Measurements from ENCODE around the gene TECTA.

The TECTA gene

DNA sequence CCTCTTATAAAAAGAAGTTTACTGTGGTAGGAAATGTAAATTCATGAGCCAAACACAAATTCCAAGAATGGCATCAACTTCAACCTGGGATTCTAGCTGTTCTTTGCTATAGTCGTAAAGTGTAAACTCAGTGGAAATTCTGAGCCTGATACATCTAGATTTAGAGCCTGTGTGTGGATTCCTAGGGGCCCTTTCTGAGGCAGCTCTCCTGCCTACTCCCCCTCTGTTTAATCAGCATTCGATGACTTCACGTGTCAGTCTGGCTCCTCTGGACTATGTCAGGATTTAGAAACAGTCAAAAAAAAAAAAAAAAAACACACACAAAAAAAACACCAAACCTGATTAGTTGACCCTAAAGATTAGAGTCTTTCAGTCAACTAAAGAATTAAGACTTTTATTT, 98.5 kb downstream of the TECTA start:
- TF ChIP-seq, protein P1, sequence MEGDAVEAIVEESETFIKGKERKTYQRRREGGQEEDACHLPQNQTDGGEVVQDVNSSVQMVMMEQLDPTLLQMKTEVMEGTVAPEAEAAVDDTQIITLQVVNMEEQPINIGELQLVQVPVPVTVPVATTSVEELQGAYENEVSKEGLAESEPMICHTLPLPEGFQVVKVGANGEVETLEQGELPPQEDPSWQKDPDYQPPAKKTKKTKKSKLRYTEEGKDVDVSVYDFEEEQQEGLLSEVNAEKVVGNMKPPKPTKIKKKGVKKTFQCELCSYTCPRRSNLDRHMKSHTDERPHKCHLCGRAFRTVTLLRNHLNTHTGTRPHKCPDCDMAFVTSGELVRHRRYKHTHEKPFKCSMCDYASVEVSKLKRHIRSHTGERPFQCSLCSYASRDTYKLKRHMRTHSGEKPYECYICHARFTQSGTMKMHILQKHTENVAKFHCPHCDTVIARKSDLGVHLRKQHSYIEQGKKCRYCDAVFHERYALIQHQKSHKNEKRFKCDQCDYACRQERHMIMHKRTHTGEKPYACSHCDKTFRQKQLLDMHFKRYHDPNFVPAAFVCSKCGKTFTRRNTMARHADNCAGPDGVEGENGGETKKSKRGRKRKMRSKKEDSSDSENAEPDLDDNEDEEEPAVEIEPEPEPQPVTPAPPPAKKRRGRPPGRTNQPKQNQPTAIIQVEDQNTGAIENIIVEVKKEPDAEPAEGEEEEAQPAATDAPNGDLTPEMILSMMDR (IDR thresholded peaks at IDR 0.05) = no peak

DNA sequence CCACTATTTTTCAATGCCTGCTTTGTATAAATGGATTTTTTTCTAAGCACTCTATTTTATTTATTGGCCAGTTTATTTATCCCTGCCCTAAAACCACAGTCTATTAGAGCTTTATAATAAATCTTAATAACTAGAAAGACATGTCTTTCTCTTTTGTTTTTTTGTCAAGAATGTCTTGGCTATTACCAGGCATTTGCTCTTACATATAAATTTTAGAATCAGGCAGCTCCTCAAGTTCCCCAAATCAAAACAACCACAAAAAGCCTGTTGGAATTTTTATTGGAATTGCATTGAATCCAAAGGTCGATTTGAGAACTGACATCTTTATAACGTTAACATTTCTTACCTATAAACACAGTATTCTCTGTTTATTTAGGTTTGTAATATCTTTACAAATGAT, 105.8 kb downstream of the TECTA start:
- H3K4me1 ChIP-seq = peaks cover 0 to 10% (median 0%) of the 10 kb centered on the region in 4 donors

More for the DNA sequence above, 98.5 kb downstream of the TECTA start:
- H3K27ac ChIP-seq = no peak overlapping the region
- H3K36me3 ChIP-seq = no peaks in the 10 kb centered on the region
- intact Hi-C loops (cut with DNase I; ENCODE audit: low total_unique reads) = loop anchor here (10.0 kb wide), 1 partner anchor 685 kb away; the partner anchor contains the start of gene GRIK4
- no peak overlapping the region for H3K4me3 ChIP-seq
- no peak for DNase-seq
- peaks cover 0 to 9% of the 10 kb centered on the region in 2 donors for H3K27me3 ChIP-seq
- H3K9me3 ChIP-seq = no peaks in the 10 kb centered on the region
- peaks cover 0 to 5% (median 0%) of the 10 kb centered on the region in 4 donors for H3K4me1 ChIP-seq

DNA sequence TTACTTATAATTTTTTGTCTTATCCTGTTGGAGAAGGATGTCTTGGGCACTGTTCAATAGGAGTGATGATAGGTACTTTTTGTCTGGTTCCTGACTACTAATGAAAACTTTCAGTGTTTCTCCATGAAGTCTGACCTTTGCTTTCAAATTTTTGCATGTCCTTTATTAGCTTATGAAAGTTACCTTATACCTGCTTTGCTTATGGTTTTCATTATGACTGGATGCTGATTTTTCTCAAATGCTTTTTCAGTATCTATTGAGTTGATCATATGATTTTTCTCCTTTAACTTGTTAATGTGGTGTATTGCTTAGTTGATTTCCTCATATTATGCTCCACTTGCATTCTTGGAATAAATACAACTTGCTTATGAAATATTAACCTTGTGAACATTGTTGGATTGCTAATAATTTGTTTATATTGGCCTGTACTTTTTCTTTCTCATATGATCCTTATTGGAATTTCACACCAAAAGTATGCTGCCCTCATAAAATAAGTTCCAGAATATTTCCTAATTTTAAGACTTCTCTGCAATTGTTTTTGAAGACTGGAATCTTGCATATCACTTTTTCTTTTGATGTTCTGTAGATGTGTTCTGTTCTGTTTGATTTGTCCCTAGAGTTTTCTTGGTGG, 106.6 kb downstream of the TECTA start:
- TF ChIP-seq, protein P1 (IDR thresholded peaks at IDR 0.05) = no peak
- Histone ChIP-seq H3K27ac (no peak overlapping the region), H3K4me3 (no peak overlapping the region), H3K4me1 (peaks cover 0 to 10% (median 0%) of the 10 kb centered on the region in 4 donors), H3K9me3 (no peaks in the 10 kb centered on the region), H3K36me3 (no peaks in the 10 kb centered on the region), H3K27me3 (peaks cover 0 to 6% of the 10 kb centered on the region in 2 donors)
- no peak for DNase-seq
- intact Hi-C loops (cut with DNase I; ENCODE audit: low total_unique reads) = no loop called here

More for the DNA sequence above, 105.8 kb downstream of the TECTA start:
- Histone ChIP-seq H3K27me3 (peaks cover 0 to 2% of the 10 kb centered on the region in 2 donors), H3K27ac (no peak overlapping the region), H3K9me3 (no peaks in the 10 kb centered on the region), H3K4me3 (no peak overlapping the region), H3K36me3 (no peaks in the 10 kb centered on the region)
- no peak for DNase-seq
- TF ChIP-seq, protein P1 (IDR thresholded peaks at IDR 0.05) = no peak
- intact Hi-C loops (cut with DNase I; ENCODE audit: low total_unique reads) = no loop called here

DNA sequence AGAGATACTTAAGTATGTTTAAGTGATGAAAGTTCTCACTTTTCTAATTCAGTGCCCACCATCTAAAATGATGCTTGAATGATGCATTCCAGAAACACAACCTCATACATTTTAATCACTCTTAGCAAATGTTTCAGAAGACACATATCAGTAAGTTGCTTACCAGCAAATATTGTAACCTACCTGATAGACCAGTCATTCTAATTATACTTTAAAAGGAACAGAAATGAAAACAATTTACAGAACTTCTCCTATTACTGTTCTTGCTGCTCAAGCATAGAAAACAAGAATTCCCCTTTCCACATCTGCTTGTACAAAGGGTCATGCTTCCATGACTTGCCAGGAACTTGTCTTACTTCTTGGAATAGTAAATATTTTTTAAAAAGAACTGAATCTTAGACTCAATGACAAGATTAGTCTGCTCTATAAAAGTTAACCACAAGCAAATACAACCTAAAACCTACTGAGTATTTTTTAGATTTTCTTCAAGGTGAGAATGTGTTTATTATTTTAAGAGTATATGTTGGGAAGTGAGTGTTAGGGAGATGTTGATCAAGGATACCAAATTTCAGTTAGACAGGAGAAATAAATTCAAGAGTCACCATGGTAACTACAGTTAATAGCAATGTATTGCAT, 109.5 kb downstream of the TECTA start:
- H3K9me3 ChIP-seq = no peaks in the 10 kb centered on the region
- intact Hi-C loops (cut with DNase I; ENCODE audit: low total_unique reads) = no loop called here
- no peak for DNase-seq
- peaks cover 0 to 10% (median 0%) of the 10 kb centered on the region in 4 donors for H3K4me1 ChIP-seq
- no peaks in the 10 kb centered on the region for H3K36me3 ChIP-seq
- TF ChIP-seq, protein P1 (IDR thresholded peaks at IDR 0.05) = no peak
- H3K27me3 ChIP-seq = peaks cover 0 to 13% of the 10 kb centered on the region in 2 donors
- no peak overlapping the region for H3K4me3 ChIP-seq
- H3K27ac ChIP-seq = no peak overlapping the region

DNA sequence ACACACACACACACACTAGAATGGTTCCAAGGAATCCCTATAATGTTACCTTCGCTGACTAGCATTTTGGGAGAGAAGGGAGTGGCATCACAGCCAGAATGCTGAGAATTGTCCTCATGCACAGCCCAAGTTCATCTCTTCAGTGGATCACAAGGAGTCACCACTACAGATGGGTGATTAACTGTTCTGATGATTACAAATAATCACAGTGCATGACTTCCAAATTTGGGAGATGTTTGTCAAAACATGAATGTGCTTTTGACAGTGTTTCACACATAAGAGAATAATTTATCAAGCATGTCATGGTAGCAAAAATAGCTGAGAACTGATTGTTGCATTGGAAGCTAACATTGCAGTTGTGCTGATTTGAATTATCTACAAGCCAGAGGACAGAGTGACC, 110.6 kb downstream of the TECTA start:
- TF ChIP-seq, protein P1 (IDR thresholded peaks at IDR 0.05) = no peak
- H3K36me3 ChIP-seq = no peaks in the 10 kb centered on the region
- peaks cover 0 to 10% (median 0%) of the 10 kb centered on the region in 4 donors for H3K4me1 ChIP-seq
- H3K27me3 ChIP-seq = peaks cover 0 to 13% of the 10 kb centered on the region in 2 donors
- intact Hi-C loops (cut with DNase I; ENCODE audit: low total_unique reads) = no loop called here
- H3K4me3 ChIP-seq = no peak overlapping the region
- no peak for DNase-seq
- H3K9me3 ChIP-seq = no peaks in the 10 kb centered on the region
- no peak overlapping the region for H3K27ac ChIP-seq

Measured in tibial artery (tissue), 4 donors.